ENCODE data around the gene CRYBG1. TPM values are rescaled to one million over a fixed set of nuclear protein-coding genes. Genes with fewer than 3 reads are reported as not detected.

Gene CRYBG1
- polyA plus RNA-seq, 1 donor from 2014 or later: 0.73 TPM

- no peak overlapping the region for H3K4me2 ChIP-seq (ENCODE audit: low read length)
- no peak overlapping the region for H3K9ac ChIP-seq (ENCODE audit: low read length)
- no peaks in the 10 kb centered on the region for H4K20me1 ChIP-seq (ENCODE audit: insufficient read depth)
- H3K79me2 ChIP-seq (replicated peaks; ENCODE audit: insufficient read depth, low read length): no peaks in the 10 kb centered on the region
- H3K36me3 ChIP-seq (ENCODE audit: insufficient read depth, low read length): no peaks in the 10 kb centered on the region
- H3K9me3 ChIP-seq (ENCODE audit: low read length): no peaks in the 10 kb centered on the region
- TF ChIP-seq MXI1 (conservative IDR thresholded peaks at IDR 0.05; ENCODE audit: poor library complexity, severe bottlenecking): no peak
- TF ChIP-seq RAD21 (conservative IDR thresholded peaks at IDR 0.05): no peak
- no peak for TF ChIP-seq REST (IDR thresholded peaks at IDR 0.05; ENCODE audit: borderline replicate concordance)
- no peak for TF ChIP-seq EP300 (conservative IDR thresholded peaks at IDR 0.05; ENCODE audit: poor library complexity, severe bottlenecking)
- no peak for TF ChIP-seq POLR2AphosphoS5 (IDR thresholded peaks at IDR 0.05)
- no peak for TF ChIP-seq SMC3 (conservative IDR thresholded peaks at IDR 0.05; ENCODE audit: poor library complexity)
- TF ChIP-seq CTCF (IDR thresholded peaks at IDR 0.05; ENCODE audit: poor library complexity, severe bottlenecking): no peak
- TF ChIP-seq TAF1 (IDR thresholded peaks at IDR 0.05; ENCODE audit: low read depth): no peak
- TF ChIP-seq EZH2 (IDR thresholded peaks at IDR 0.05; ENCODE audit: borderline replicate concordance, insufficient read depth, low read length, poor library complexity, severe bottlenecking): no peak
- no peak overlapping the region for H2AFZ ChIP-seq (ENCODE audit: low read depth, low read length)
- no peaks in the 10 kb centered on the region for H3F3A ChIP-seq (ENCODE audit: insufficient read depth, low read length, poor library complexity, severe bottlenecking)
- H3K27ac ChIP-seq (ENCODE audit: low read length): no peak overlapping the region
- no peaks in the 10 kb centered on the region for H3K27me3 ChIP-seq (ENCODE audit: insufficient read depth, low read depth, low read length)
- H3K4me3 ChIP-seq (ENCODE audit: low read length): no peak overlapping the region
- no peaks in the 10 kb centered on the region for H3K9me2 ChIP-seq (ENCODE audit: insufficient read depth, low read length)
Measured at GRCh38 chr6:106458021-106458986, 97.8 kb downstream of the CRYBG1 start.

- Histone ChIP-seq H3K9me2 (ENCODE audit: insufficient read depth, low read length) (no peaks in the 10 kb centered on the region), H4K20me1 (ENCODE audit: insufficient read depth) (no peaks in the 10 kb centered on the region)
- no peak for TF ChIP-seq EZH2 (IDR thresholded peaks at IDR 0.05; ENCODE audit: borderline replicate concordance, insufficient read depth, low read length, poor library complexity, severe bottlenecking)
- no peak for TF ChIP-seq EP300 (conservative IDR thresholded peaks at IDR 0.05; ENCODE audit: poor library complexity, severe bottlenecking)
- no peak for TF ChIP-seq MXI1 (conservative IDR thresholded peaks at IDR 0.05; ENCODE audit: poor library complexity, severe bottlenecking)
- no peak for TF ChIP-seq RAD21 (conservative IDR thresholded peaks at IDR 0.05)
- no peak for TF ChIP-seq POLR2AphosphoS5 (IDR thresholded peaks at IDR 0.05)
- TF ChIP-seq SMC3 (conservative IDR thresholded peaks at IDR 0.05; ENCODE audit: poor library complexity): no peak
- no peak for TF ChIP-seq CTCF (IDR thresholded peaks at IDR 0.05; ENCODE audit: poor library complexity, severe bottlenecking)
- no peak for TF ChIP-seq REST (IDR thresholded peaks at IDR 0.05; ENCODE audit: borderline replicate concordance)
- TF ChIP-seq TAF1 (IDR thresholded peaks at IDR 0.05; ENCODE audit: low read depth): no peak
Measured at GRCh38 chr6:106460481-106460880, 100.0 kb downstream of the CRYBG1 start.

More at GRCh38 chr6:106460481-106460880, 100.0 kb downstream of the CRYBG1 start:
- no peaks in the 10 kb centered on the region for H3F3A ChIP-seq (ENCODE audit: insufficient read depth, low read length, poor library complexity, severe bottlenecking)
- no peak overlapping the region for H3K4me3 ChIP-seq (ENCODE audit: low read length)
- no peak overlapping the region for H3K9ac ChIP-seq (ENCODE audit: low read length)
- H3K4me2 ChIP-seq (ENCODE audit: low read length): no peak overlapping the region
- no peak overlapping the region for H3K27ac ChIP-seq (ENCODE audit: low read length)
- H2AFZ ChIP-seq (ENCODE audit: low read depth, low read length): no peak overlapping the region
- no peaks in the 10 kb centered on the region for H3K9me3 ChIP-seq (ENCODE audit: low read length)
- H3K27me3 ChIP-seq (ENCODE audit: insufficient read depth, low read depth, low read length): no peaks in the 10 kb centered on the region
- no peaks in the 10 kb centered on the region for H3K36me3 ChIP-seq (ENCODE audit: insufficient read depth, low read length)
- H3K79me2 ChIP-seq (replicated peaks; ENCODE audit: insufficient read depth, low read length): no peaks in the 10 kb centered on the region
